SU-DHL-6 (cell line): ENCODE results near the gene SERPINA3.

Source experiments
- EZH2phosphoT487 ChIP-seq: fragments of 200-600 bp; sonication (generic), shearing (Covaris generic); conservative IDR thresholded peaks from 2 replicates; pipeline ENCODE4 v1.6.1; 2018; ENCODE audit warnings: mild to moderate bottlenecking, antibody characterized with exemption, low read length, moderate library complexity, mixed read lengths
- TF ChIP-seq, protein P1 (sequence below): fragments of 200-600 bp; sonication (generic); IDR thresholded peaks from one replicate; pipeline ENCODE4 v1.5.1; 2017; ENCODE audit warnings: antibody characterized with exemption, mild to moderate bottlenecking, low read length, moderate library complexity; ENCODE audit not compliant: insufficient read depth, poor library complexity, severe bottlenecking

DNA sequence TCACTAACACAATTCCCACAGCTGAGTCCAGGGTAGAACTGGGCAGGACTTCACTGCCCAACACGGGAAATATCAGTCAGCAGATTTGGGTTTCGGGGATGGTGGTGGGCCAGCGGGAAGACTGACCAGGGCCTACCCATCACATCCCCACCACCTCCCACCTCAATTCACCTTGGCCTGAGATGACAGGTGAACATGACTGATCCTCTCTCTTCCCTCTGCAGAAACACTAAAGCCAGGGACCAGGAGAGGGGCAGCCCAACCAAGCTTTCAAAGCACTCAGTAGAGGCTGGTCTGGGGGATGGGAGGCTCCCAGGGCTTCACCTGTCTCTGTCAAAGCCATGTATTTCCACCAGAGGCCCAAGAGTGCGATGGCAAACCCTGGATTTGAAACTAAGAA is 28.6 kb upstream of the SERPINA3 start:
- TF ChIP-seq, protein P1, sequence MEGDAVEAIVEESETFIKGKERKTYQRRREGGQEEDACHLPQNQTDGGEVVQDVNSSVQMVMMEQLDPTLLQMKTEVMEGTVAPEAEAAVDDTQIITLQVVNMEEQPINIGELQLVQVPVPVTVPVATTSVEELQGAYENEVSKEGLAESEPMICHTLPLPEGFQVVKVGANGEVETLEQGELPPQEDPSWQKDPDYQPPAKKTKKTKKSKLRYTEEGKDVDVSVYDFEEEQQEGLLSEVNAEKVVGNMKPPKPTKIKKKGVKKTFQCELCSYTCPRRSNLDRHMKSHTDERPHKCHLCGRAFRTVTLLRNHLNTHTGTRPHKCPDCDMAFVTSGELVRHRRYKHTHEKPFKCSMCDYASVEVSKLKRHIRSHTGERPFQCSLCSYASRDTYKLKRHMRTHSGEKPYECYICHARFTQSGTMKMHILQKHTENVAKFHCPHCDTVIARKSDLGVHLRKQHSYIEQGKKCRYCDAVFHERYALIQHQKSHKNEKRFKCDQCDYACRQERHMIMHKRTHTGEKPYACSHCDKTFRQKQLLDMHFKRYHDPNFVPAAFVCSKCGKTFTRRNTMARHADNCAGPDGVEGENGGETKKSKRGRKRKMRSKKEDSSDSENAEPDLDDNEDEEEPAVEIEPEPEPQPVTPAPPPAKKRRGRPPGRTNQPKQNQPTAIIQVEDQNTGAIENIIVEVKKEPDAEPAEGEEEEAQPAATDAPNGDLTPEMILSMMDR, result no peak
- TF ChIP-seq EZH2phosphoT487, result no peak
